ENCODE data around the gene TCF12.
"Not testable (repeated sequence)": the region's sequence is repeated elsewhere in the genome, so short reads cannot be mapped to it uniquely, and the experiment has no call there.

The TCF12 gene

DNA sequence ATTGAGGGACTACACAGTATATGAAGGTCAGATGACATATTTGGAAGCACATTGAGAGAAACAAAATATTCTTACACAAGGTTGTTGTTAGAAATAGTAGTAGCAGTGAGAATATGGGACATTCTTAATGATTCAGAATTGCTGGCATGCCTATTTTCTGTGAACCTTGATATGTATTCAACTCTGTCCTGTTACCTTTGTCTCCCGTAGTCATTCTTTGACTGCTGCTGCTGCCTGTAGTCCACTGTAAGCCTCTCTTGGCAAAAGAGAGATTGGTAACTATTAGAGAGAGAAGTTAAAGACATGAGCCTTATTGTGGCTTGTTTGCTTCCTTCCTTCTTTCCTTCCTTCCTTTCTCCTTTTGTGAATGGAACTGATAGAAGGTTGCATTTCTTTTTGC is 64.5 kb downstream of the TCF12 start:
- DNase-seq: no peak

DNA sequence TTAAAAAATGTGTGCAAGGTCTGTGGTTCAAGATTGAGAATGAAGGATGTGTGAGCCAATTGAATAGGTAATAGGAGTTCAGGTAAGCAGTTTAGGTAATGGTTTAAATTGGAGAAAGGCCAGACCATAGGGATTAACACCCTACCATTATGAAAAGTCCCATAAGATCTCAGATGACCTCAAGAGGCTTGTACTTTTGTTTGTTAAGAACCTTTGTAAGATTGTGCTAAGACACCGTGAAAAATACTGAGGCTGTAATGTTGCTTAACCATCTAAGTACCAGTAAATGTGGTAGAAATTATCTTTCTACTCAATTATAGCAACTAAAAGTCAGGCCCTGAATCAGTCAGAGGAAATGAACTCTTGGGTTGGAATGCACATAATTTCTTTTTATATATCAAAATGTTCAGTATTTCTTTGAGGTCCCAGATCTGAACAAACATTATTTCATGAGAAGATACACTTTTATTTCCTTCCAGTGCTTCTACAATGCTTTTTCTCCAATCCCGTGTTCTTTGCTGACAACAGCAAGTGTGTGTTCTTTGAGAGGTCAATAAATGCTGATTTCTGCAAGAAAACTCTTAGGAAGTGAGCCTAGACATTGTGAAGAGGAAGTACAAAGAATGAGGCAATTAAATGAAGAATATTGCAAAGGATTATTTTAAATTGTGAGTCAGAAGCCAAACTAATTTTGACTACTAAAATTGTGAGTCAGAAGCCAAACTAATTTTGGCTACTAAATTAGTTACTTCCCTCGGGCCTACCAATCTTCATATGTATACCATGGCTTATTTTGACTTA is 66.4 kb downstream of the TCF12 start:
- no peak for DNase-seq

DNA sequence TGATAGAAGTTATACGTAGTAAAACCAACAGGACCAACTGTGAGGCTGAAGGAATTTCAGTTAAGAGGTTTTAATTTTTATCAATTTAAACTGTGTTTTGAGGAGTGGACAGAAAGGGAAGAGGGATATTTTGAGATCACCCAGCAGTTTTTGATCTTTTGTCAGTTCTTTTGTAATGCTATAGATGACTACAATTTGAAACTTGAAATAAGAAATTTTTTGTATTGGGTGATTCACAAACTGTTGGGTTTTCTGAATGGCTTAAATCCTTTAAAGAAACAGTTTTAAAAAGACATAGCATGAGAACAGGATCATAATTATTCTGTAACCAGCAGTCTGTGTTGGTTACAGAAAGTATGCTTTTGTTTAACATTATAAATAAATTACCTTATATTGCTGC is 67.4 kb downstream of the TCF12 start:
- no peak for DNase-seq

DNA sequence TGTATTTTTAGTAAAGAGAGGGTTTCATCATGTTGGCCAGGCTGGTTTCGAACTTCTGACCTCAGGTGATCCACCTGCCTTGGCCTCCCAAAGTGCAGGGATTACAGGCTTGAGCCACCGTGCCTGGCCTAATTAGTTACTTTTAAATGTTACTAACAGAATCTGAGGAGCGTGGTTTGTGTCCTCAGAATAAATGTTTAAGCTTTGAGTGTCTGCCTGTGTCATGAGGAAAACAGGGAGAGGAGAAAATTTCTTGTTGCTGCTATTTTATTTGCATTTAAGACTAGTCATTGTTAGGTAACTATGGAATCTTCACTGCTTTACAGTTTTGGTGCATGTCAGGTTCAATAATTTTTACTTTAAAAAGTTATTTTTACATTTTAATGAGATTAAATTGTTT is 68.8 kb downstream of the TCF12 start:
- DNase-seq: no peak

DNA sequence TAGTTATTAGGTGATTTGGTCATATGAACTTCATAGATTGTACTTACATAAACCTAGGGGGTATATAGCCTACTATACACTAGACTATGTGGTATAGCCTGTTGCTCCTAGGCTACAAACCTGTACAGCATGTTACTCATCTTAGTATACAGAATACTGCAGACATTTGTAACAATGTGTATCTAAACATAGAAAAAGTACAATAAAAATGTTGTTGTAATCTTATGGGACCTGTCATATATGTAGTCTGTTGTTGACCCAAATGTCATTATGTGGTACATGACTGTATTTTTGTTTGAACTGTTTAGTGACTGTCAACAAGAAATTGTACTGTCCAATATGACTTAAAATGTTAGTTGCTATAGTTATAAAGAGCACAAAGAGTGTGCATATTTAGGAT is 69.8 kb downstream of the TCF12 start:
- no peak for DNase-seq

DNA sequence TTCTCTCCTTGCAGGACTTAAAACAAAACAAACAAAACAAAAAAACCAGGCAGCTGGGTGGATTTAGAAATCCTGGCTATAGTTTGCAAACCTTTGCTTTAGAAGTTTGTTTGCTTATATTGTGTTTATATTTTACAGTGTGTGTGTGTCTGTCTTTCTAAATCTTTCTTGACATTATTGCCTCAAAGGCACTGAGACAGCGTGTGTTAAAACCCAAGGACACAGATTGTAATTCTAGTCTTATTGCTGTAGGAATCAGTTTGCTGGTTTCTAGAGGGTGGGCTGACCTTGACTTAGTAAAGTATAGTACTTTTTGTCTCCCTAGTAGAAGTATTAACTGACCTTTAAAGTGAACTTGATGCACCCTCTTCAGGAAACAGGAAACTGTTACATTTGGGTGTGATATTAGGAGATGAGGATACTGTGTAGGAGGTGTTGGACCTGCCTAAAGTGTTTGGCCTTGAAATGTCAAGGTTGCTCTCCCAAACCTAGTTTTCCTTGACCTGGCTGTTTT is 71.0 kb downstream of the TCF12 start:
- no peak for DNase-seq

DNA sequence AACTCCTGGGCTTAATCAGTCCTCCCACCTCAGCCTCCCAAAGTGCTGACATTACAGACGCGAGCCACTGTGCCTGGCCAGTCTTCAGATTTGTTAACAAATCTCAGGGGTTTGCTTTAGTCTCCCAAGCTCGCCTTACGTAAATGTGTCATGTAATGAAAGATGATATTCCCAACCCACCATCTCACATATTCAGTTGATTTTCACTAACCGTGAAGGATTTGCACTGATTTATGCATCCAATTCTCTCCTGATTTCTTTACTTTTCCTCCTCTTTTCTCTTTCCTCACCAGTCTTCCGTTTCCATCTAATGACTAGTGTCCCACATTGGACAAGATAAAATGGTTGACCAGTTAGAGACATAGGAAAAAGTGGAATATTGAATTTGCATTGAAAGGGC is 72.6 kb downstream of the TCF12 start:
- DNase-seq: no peak

DNA sequence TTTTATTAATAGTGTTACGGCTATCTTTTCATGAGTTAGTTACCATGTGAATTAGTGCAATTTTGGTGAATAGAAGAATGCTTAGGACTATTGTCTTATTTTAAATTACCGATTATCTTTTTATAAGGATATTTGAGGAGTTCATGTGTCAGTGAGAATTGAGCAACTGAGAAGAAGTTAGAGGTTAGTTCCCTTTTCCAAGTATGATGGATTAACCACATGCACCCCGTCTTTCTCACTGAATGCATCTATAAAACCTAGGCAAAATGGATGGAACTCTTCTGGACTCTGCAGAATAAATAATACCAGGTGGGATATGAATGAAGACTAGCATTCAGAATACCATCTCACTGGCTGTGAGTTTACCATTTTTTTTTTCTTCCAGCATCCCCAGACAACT is 74.3 kb downstream of the TCF12 start:
- no peak for DNase-seq

DNA sequence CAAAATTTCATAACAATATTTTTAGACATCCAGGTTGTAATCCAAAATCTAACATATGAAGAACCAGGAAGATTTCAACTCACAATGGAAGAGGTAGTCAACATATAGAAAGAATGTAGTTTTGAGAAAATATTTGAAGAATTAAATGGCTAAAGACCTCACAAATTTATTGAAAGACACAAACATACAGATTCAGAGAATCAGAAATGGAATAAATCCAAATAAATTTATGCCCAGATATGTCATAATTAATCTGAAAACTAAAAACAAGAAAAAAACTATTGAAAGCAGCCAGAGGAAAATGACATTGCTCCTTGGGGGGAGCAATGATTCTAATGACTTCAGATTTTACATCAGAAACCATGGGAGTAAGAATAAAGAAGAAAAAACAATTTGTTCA is 75.8 kb downstream of the TCF12 start:
- DNase-seq: no peak

DNA sequence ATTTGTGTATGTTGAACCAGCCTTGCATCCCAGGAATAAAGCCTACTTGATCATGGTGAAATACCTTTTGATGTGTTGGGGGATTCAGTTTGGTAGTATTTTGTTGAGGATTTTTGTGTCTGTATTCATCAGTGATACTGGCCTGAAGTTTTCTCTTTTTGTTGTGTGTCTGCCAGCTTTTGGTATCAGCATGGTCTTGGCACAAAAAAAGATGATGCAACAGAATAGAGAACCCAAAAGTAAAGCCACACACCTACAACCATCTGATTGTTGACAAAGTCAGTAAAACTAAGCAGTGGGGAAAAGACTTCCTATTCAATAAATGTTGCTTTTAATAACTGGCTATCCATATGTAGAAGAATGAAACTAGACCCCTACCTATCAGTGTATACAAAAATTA is 77.6 kb downstream of the TCF12 start:
- no peak for DNase-seq

DNA sequence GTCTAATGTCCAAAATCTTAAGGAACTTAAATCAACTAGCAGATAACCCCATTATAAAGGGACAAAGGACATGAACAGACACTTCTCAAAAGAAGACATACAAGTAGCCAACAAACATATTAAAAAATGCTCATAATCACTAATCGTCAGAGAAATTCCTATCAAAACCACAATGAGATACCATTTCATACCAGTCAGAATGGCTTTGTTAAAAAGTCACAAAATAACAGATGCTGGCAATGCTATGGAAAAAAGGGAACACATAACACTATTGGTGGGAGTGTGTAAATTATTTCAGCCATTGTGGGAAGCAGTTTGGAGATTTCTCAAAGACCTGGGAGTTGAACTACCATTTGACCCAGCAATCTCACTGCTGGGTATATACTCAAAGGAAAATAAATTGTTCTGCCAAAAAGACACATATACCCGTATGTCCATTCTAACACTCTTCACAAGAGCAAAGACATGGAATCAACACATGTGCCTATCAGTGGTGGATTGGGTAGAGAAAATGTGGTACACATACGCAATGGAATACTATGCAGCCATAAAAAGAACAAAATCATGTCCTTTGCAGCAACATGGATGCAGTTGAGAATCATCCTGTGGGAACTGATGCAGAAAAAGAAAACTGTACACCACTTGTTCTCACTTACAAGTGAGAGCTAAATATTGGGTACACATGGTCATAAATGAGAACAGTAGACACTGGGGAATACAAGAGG is 78.5 kb downstream of the TCF12 start:
- no peak for DNase-seq

DNA sequence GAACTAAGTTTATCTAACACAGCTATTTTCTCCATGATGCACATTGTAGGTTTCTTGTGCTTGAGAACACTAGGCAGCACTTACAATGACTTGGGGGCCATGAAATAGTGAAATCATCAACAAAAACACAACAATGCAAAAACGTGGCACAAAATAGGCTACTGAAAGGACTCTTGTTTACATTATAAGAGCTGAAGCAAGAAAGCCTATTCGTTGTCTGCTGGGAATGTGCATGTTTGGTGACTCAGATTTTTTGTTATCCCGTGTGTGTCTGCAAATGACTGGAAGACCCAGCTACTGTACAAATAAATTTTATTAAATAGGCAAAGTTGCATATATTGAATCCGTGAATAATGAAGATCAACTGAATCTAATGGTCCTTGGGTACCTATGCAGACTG is 85.0 kb downstream of the TCF12 start:
- DNase-seq: no peak

DNA sequence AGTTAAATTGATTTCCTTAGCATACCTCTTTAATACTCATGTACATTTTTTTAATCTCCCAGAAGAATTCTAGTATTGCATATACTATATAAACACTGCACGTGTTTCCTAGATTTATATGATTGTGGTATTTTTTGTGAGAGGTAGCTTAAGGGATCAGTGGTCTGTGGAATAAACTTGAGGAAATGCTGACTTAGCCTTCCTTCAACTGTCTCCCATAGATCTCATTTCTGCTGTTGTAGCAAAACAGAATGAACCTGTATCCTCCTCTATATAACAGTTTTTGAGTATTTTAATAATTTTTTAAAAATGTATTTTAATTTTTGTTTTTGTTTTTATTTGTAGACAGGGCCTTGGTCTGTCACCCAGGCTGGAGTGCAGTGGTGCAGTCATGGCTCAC is 86.8 kb downstream of the TCF12 start:
- DNase-seq: no peak

DNA sequence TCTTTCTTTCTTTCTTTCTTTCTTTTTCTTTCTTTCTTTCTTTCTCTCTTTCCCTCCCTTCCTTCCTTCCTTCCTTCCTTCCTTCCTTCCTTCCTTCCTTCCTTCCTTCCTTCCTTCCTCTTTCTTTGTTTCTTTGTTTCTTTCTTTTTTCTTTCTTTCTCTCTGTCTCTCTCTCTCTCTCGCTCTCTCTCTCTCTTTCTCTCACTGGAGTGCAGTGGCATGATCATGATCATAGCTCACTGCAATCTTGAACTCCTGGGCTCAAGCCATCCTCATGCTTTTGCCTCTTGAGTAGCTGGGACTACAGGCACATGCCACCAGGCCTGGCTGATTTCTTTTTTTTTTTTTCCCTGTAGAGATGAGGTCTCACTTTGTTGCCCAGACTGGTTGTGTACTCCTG is 89.4 kb downstream of the TCF12 start:
- not testable (repeated sequence) for DNase-seq

DNA sequence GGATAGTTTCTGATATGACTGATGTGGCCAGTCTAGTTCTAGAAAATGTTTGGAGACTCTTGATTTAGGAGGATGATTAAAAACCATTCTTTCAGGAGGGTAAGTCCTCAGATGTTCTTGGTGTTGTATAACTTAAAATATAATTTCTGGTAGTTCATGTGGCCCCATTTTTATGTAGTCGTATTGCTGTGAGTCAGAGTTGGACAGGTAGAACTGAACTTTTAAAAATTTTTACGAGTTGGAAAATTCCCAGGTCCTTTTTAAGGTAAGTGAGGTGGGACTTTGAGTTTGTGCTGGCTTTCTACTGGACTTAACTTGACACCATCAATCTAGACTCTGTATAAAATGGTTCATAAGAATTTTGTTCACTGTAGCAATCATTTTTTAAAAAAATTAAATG is 92.3 kb downstream of the TCF12 start:
- DNase-seq: no peak

DNA sequence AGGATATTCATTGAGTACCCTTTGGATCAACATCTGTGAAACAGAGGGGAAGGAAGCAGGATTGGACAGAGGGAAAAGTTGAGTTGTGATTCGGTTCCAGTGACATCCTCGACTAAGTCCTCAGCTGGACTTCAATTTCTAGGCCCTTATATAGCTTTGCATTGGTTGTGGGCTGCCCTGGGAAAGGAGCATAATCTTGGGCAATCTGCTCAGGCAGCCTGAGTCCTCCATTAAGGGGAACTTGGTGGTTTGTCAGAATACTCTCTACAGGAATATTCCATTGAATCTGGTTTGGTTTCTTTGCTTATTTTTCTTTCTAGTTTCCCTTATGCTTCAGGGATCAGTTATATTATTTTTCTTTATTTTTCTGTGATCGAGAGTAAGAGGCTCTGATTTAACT is 94.1 kb downstream of the TCF12 start:
- no peak for DNase-seq

DNA sequence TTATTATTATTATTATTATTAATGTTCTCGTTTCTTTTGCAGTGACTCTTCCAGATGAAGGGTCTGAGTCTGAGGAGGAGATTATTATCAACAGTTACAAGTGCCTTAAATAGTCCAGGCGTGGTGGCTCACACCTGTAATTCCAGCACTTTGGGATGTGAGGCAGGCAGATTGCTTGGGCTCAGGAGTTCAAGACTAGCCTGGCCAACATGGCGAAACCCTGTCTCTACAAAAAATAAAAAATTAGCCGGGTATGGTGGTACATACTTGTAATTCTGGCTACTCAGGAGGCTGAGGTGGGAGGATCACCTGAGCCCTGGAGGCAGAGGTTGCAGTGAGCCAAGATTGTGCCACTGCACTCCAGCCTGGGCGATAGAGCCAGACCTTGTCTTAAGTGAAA is 96.5 kb downstream of the TCF12 start:
- DNase-seq: not testable (repeated sequence)

DNA sequence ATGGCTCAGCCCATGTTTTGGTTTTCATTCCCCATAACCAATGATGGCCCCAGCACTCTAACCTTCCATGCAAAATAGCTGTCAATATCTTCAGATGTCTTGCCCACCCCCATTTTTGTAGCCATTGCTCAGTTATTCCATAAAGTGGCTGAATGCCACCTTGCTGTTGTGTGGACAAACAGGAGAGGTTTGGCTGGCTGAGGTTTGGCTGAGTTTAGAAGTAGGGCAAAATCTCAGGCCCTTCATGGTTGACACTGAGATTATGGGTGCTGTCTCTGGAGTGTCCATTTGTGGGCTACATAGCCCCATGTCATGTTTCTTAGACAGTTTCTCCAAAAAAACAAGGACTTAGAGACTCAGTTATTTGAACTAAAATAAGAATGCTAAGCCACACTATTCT is 96.9 kb downstream of the TCF12 start:
- no peak for DNase-seq

DNA sequence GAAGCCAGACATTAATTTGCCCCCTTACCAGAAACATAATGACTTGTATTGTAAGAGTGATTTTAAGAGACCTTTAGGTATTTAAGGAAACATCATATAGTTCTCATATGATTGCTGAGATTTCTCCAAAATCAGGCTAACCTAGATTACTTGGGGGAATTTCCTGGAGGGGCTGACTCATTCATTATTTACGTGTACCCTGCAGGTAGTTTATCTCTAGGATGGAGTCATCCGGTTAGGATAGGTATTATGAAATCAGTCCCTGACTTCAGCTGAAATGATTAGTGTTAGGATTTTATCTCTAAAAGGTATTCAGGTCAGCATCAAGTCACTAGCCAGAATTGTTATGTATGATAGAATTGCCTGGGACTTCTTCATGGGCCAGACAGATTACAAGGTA is 97.5 kb downstream of the TCF12 start:
- DNase-seq: no peak

DNA sequence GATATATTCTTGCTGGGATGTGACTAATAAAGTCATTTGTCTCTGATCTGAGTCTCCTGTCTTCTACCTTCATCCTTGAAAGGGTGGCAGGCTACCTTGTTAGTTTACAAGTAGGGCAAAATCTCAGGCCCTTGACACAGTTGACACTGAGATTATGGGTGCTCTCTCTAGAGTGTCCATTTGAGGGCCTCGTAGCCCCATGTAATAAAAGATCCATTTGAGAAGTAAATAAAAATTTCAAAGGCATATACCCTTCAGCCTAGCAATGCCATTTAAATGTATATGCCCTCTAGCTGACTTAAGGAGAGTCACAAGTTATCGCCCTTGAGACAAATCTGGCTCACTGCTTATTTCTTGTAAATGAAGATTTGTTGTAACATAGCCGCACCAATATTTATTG is 98.6 kb downstream of the TCF12 start:
- DNase-seq: no peak

DNA sequence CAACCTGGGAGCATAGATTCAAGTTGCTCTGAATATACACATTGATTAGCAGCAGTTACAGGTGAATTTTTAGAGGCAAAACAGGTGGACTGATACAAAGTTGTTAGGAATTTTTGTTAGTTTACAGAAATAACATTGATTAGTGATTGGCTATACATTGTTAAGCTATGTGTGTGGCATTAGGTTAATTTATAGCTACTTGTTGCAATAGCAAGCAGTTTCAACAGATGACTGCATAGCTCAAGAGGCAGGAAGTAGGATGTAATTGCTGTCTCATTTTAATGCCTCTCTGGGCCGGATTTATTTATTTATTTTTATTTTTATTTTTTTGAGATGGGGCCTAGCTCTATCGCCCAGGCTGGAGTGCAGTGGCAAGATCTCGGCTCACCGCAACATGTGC is 99.7 kb downstream of the TCF12 start:
- DNase-seq: no peak

DNA sequence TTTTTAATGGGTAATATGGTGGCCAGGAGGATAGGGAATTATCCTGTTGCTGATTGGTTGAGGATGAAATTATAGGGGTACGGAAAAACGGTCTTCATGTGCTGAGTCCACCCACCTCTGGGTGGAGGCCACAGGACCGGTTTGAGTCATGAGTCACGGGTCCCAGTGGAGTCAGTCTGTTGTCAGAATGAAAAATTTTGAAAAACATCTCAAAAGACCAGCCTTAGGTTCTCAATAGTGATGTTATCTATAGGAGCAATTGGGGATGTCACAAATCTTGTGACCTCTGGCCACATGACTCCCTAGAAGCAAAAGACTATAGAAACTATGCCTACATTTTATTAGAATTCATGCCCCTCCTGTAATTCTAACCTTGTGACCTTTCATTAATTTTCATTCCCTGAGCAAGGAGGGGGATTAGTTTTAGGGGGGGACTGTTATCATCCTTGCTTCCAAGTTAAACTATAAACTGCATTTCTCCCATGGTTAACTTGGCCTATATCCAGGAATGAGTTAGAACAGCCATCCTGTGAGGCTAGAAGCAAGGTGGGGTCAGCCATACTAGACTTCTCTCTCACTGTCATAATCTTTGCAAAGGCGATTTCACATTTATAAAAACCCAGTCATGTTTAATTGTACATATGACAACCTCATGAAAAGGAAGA is 101.2 kb downstream of the TCF12 start:
- DNase-seq: no peak

DNA sequence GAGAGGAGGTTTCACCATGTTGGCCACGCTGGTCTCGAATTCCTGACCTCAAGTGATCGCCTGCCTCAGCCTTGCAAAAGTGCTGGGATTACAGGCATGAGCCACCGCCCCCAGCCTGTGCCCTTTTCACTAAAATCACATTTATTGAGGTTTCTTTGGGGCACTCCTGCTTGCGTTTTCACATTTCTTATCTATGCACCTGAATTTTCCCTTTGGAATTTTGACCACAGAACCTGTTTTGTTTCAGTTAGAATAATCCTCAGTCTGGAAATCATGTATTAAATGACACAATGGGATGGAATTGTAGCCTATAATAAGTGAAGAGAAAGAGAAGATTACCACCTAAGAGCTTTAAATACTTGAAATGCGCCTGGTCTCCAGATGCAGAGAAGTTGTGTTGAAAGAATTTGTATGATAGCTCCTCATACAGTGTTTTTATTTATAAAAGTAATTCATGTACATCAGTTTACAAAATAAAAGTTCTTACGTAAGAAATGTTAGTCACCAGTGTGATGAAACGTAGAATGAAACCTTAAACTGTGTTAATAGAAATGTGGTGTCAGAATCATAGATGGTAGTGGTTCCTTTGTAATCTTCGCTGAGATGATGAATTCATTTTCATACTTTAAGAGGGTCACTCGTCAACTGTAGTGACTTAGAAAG is 107.0 kb downstream of the TCF12 start:
- DNase-seq: no peak
